HG02884 (cell line): ENCODE data around the gene XIRP2.

Source experiments
- ATAC-seq: cut with Tn5 transposase; IDR thresholded peaks from one replicate; pipeline ENCODE4 v1.9.1; 2021; ENCODE audit warnings: mild to moderate bottlenecking, moderate library complexity; ENCODE audit not compliant: unreplicated experiment

XIRP2 gene

GRCh38 chr2:167132066-167132465 lies 243.8 kb downstream of the XIRP2 start:
- ATAC-seq: no peak

GRCh38 chr2:167132906-167133555 lies 244.8 kb downstream of the XIRP2 start:
- no peak for ATAC-seq

- ATAC-seq: no peak
Observed at GRCh38 chr2:167133614-167134013, 245.3 kb downstream of the XIRP2 start.

GRCh38 chr2:167134381-167135072 lies 246.2 kb downstream of the XIRP2 start:
- no peak for ATAC-seq

- no peak for ATAC-seq
Observed at GRCh38 chr2:167135706-167136105, 247.4 kb downstream of the XIRP2 start.

GRCh38 chr2:167136879-167137596 lies 248.8 kb downstream of the XIRP2 start:
- ATAC-seq: no peak

GRCh38 chr2:167140330-167140729 lies 252.1 kb downstream of the XIRP2 start:
- ATAC-seq: no peak

GRCh38 chr2:167140767-167141166 lies 252.5 kb downstream of the XIRP2 start:
- no peak for ATAC-seq

GRCh38 chr2:167142554-167142953 lies 254.3 kb downstream of the XIRP2 start:
- no peak for ATAC-seq

GRCh38 chr2:167144179-167144898 lies 256.1 kb downstream of the XIRP2 start:
- ATAC-seq: no peak

GRCh38 chr2:167147271-167147941 lies 259.1 kb downstream of the XIRP2 start:
- ATAC-seq: no peak

- ATAC-seq: no peak
Observed at GRCh38 chr2:167151894-167152293, 263.6 kb downstream of the XIRP2 start.

- no peak for ATAC-seq
Observed at GRCh38 chr2:167157523-167157922, 269.2 kb downstream of the XIRP2 start.

GRCh38 chr2:167177196-167177595 lies 288.9 kb downstream of the XIRP2 start:
- no peak for ATAC-seq

GRCh38 chr2:167181134-167181533 lies 292.9 kb downstream of the XIRP2 start:
- ATAC-seq: no peak

GRCh38 chr2:167181688-167182087 lies 293.4 kb downstream of the XIRP2 start:
- ATAC-seq: no peak

GRCh38 chr2:167182403-167182802 lies 294.1 kb downstream of the XIRP2 start:
- no peak for ATAC-seq

- no peak for ATAC-seq
Observed at GRCh38 chr2:167183931-167184330, 295.7 kb downstream of the XIRP2 start.

GRCh38 chr2:167186465-167186864 lies 298.2 kb downstream of the XIRP2 start:
- no peak for ATAC-seq

GRCh38 chr2:167187049-167187727 lies 298.9 kb downstream of the XIRP2 start:
- no peak for ATAC-seq
